Muscle layer of duodenum (tissue), 2 donors: ENCODE data around the gene SRGAP2C.
"Not testable (repeated sequence)": the region's sequence is repeated elsewhere in the genome, so short reads cannot be mapped to it uniquely, and the experiment has no call there.

Source experiments
- H3K27ac ChIP-seq: one replicate; pipeline ENCODE4 v1.7.0; 2013; ENCODE audit warnings: mild to moderate bottlenecking, low read length
- H3K27me3 ChIP-seq: one replicate; pipeline ENCODE4 v1.7.0; 2013; ENCODE audit warnings: low read depth, mild to moderate bottlenecking, control low read depth, low read length
- H3K36me3 ChIP-seq, 2 donors: one replicate each; pipeline ENCODE4 v1.7.0; 2013; ENCODE audit warnings: low read length in 2 of 2, control low read depth in 1 of 2, mild to moderate bottlenecking in 1 of 2; ENCODE audit not compliant: insufficient read depth in 2 of 2, control insufficient read depth in 1 of 2
- H3K4me1 ChIP-seq, 2 donors: one replicate each; pipeline ENCODE4 v1.7.0; 2013; ENCODE audit warnings: low read length in 2 of 2, mild to moderate bottlenecking in 2 of 2, control low read depth in 1 of 2, moderate library complexity in 1 of 2; ENCODE audit not compliant: insufficient read depth in 2 of 2, control insufficient read depth in 1 of 2
- H3K4me3 ChIP-seq, 2 donors: one replicate each; pipeline ENCODE4 v1.7.0; 2013; ENCODE audit warnings: low read length in 2 of 2, low read depth in 1 of 2, mild to moderate bottlenecking in 1 of 2
- H3K9me3 ChIP-seq, 2 donors: one replicate each; pipeline ENCODE4 v1.7.0; 2013; ENCODE audit warnings: low read length in 2 of 2, control low read depth in 1 of 2, mild to moderate bottlenecking in 1 of 2; ENCODE audit not compliant: control insufficient read depth in 1 of 2
- donor health status: healthy.

The SRGAP2C gene

GRCh38 chr1:121163850-121164757 is 20.7 kb upstream of the SRGAP2C start:
- not testable (repeated sequence) for H3K36me3 ChIP-seq, H3K9me3 ChIP-seq, H3K4me1 ChIP-seq, H3K4me3 ChIP-seq, H3K27me3 ChIP-seq, H3K27ac ChIP-seq

GRCh38 chr1:121165296-121165695 is 19.5 kb upstream of the SRGAP2C start:
- not testable (repeated sequence) for H3K9me3 ChIP-seq, H3K4me3 ChIP-seq

GRCh38 chr1:121167225-121167738 is 17.5 kb upstream of the SRGAP2C start:
- H3K9me3 ChIP-seq, H3K4me3 ChIP-seq, H3K27ac ChIP-seq, H3K4me1 ChIP-seq, H3K36me3 ChIP-seq, H3K27me3 ChIP-seq: not testable (repeated sequence)

More at GRCh38 chr1:121165296-121165695, 19.5 kb upstream of the SRGAP2C start:
- H3K27me3 ChIP-seq, H3K27ac ChIP-seq, H3K4me1 ChIP-seq, H3K36me3 ChIP-seq: not testable (repeated sequence)

- not testable (repeated sequence) for H3K36me3 ChIP-seq, H3K9me3 ChIP-seq, H3K27me3 ChIP-seq, H3K27ac ChIP-seq, H3K4me3 ChIP-seq, H3K4me1 ChIP-seq
These were observed 16.6 kb upstream of the SRGAP2C start for GRCh38 chr1:121168152-121168668.

- H3K27me3 ChIP-seq, H3K27ac ChIP-seq, H3K4me1 ChIP-seq, H3K9me3 ChIP-seq, H3K4me3 ChIP-seq, H3K36me3 ChIP-seq: not testable (repeated sequence)
These were observed 8.1 kb upstream of the SRGAP2C start for GRCh38 chr1:121176649-121177048.

- not testable (repeated sequence) for H3K27me3 ChIP-seq, H3K9me3 ChIP-seq, H3K36me3 ChIP-seq, H3K4me3 ChIP-seq, H3K27ac ChIP-seq, H3K4me1 ChIP-seq
These were observed 6.6 kb upstream of the SRGAP2C start for GRCh38 chr1:121178197-121178596.

GRCh38 chr1:121183867-121184266 is 908 bp upstream of the SRGAP2C start:
- not testable (repeated sequence) for H3K4me3 ChIP-seq

GRCh38 chr1:121185140-121185708 is 449 bp downstream of the SRGAP2C start:
- not testable (repeated sequence) for H3K27ac ChIP-seq, H3K4me3 ChIP-seq

More at GRCh38 chr1:121183867-121184266, 908 bp upstream of the SRGAP2C start:
- not testable (repeated sequence) for H3K4me1 ChIP-seq, H3K9me3 ChIP-seq, H3K27me3 ChIP-seq, H3K27ac ChIP-seq, H3K36me3 ChIP-seq

GRCh38 chr1:121186191-121186590 is 1.4 kb downstream of the SRGAP2C start:
- not testable (repeated sequence) for H3K27me3 ChIP-seq, H3K36me3 ChIP-seq, H3K4me3 ChIP-seq, H3K27ac ChIP-seq, H3K4me1 ChIP-seq, H3K9me3 ChIP-seq

More at GRCh38 chr1:121185140-121185708, 449 bp downstream of the SRGAP2C start:
- not testable (repeated sequence) for H3K9me3 ChIP-seq, H3K27me3 ChIP-seq, H3K36me3 ChIP-seq, H3K4me1 ChIP-seq

GRCh38 chr1:121187914-121188313 is 3.1 kb downstream of the SRGAP2C start:
- H3K27me3 ChIP-seq, H3K4me3 ChIP-seq, H3K4me1 ChIP-seq, H3K9me3 ChIP-seq, H3K36me3 ChIP-seq, H3K27ac ChIP-seq: not testable (repeated sequence)

GRCh38 chr1:121192512-121192911 is 7.7 kb downstream of the SRGAP2C start:
- not testable (repeated sequence) for H3K9me3 ChIP-seq, H3K27me3 ChIP-seq, H3K4me1 ChIP-seq, H3K27ac ChIP-seq, H3K36me3 ChIP-seq, H3K4me3 ChIP-seq
